Stomach (tissue), 4 donors: ENCODE results near the gene MALL.

Experiments used
- EP300 ChIP-seq: sonication (generic); formaldehyde crosslinking; IDR thresholded peaks from one replicate; pipeline ENCODE4 v1.6.1; 2017; ENCODE audit warnings: antibody characterized with exemption
- POLR2A ChIP-seq, 4 donors: fragments of 450-650 bp; IDR thresholded peaks; one replicate each; pipeline ENCODE4 v1.6.1; 2016; ENCODE audit warnings: antibody characterized with exemption in 4 of 4, control low read depth in 2 of 4, mild to moderate bottlenecking in 1 of 4, moderate library complexity in 1 of 4
- POLR2AphosphoS5 ChIP-seq, 3 donors: sonication (generic); formaldehyde crosslinking; IDR thresholded peaks; one replicate each; pipeline ENCODE4 v1.6.1; 2016; ENCODE audit warnings: antibody characterized with exemption in 3 of 3
- TF ChIP-seq, protein P1 (sequence below), 7 experiments: fragments of 450-650 bp in 4 of 7; fragments of 200-600 bp in 3 of 7; sonication (generic) in 3 of 7; IDR thresholded peaks; one replicate each; pipeline ENCODE4 v1.5.1; 2016 to 2019; ENCODE audit warnings: antibody characterized with exemption in 7 of 7, control low read depth in 2 of 7, mild to moderate bottlenecking in 1 of 7

DNA sequence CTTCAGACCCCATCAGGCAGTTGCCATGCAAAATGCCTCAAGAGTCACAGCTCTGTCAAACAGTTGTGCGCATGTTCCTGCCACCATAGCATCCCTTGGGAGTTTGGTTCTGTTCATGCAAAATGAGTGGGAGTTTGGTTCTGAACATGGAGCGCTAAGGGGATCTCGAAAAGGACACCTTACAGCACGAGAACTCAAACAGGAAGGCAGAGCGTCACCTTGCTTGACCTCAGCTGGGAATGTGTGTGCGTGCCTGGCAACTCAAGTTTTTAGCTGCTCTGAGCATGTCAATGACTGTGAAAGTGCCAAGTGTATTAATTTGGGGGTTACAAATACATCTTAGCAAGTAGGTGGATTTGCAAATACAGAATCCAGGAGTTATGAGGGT is 16.6 kb downstream of the MALL start:
- TF ChIP-seq, protein P1, sequence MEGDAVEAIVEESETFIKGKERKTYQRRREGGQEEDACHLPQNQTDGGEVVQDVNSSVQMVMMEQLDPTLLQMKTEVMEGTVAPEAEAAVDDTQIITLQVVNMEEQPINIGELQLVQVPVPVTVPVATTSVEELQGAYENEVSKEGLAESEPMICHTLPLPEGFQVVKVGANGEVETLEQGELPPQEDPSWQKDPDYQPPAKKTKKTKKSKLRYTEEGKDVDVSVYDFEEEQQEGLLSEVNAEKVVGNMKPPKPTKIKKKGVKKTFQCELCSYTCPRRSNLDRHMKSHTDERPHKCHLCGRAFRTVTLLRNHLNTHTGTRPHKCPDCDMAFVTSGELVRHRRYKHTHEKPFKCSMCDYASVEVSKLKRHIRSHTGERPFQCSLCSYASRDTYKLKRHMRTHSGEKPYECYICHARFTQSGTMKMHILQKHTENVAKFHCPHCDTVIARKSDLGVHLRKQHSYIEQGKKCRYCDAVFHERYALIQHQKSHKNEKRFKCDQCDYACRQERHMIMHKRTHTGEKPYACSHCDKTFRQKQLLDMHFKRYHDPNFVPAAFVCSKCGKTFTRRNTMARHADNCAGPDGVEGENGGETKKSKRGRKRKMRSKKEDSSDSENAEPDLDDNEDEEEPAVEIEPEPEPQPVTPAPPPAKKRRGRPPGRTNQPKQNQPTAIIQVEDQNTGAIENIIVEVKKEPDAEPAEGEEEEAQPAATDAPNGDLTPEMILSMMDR (IDR thresholded peaks at IDR 0.05), result no peak
- TF ChIP-seq POLR2A (IDR thresholded peaks at IDR 0.05) (no peak), POLR2AphosphoS5 (IDR thresholded peaks at IDR 0.05) (no peak), EP300 (no peak)
